GM23338 (cell line): ENCODE results near the gene FBXO30. TPM values are rescaled to one million over a fixed set of nuclear protein-coding genes. Genes with fewer than 3 reads are reported as not detected.

Experiments
- polyA plus RNA-seq: library from polyadenylated mRNA; unstranded; fragments of >200 nt; fragmentation: Nextera tagmentation; extraction: Ambion mirVana; gene quantifications from 2 replicates; pipeline ENCODE4 v1.2.1, GENCODE V29; 2016
- total RNA-seq: library from RNA; depleted of rRNA; stranded (reverse); fragments of >200 nt; shearing (Covaris generic); gene quantifications from 2 replicates; pipeline ENCODE4 v1.2.3, GENCODE V29; 2014; rRNA removed

The FBXO30 gene
- total and polyA plus RNA-seq, 2 experiments from 2014 or later = 6.5 to 21.3 TPM

Other genes with a start within 250 kb of the FBXO30 start
- gene EPM2A, start 79.3 kb downstream of the FBXO30 start, total RNA-seq = 8.0 and 17.8 TPM in 2 replicates
- gene EPM2A, start 79.3 kb downstream of the FBXO30 start, polyA plus RNA-seq = 3.5 and 3.7 TPM in 2 replicates
- gene SHPRH, start 149.6 kb upstream of the FBXO30 start, total RNA-seq = 33.0 and 35.6 TPM in 2 replicates
- 25.5 and 39.0 TPM in 2 replicates for gene SHPRH, start 149.6 kb upstream of the FBXO30 start, polyA plus RNA-seq
- gene GRM1, start 214.3 kb upstream of the FBXO30 start, total RNA-seq = 0.39 and 0.63 TPM in 2 replicates
- gene GRM1, start 214.3 kb upstream of the FBXO30 start, polyA plus RNA-seq = 0.29 and 0.49 TPM in 2 replicates